ENCODE results near the gene TNS1. TPM values are rescaled to one million over a fixed set of nuclear protein-coding genes. Genes with fewer than 3 reads are reported as not detected.
"Not testable (repeated sequence)": the region's sequence is repeated elsewhere in the genome, so short reads cannot be mapped to it uniquely, and the experiment has no call there.

TNS1 gene
- total RNA-seq, 6 experiments from 2014 or later, result 113 to 139 (median 126) TPM

DNA sequence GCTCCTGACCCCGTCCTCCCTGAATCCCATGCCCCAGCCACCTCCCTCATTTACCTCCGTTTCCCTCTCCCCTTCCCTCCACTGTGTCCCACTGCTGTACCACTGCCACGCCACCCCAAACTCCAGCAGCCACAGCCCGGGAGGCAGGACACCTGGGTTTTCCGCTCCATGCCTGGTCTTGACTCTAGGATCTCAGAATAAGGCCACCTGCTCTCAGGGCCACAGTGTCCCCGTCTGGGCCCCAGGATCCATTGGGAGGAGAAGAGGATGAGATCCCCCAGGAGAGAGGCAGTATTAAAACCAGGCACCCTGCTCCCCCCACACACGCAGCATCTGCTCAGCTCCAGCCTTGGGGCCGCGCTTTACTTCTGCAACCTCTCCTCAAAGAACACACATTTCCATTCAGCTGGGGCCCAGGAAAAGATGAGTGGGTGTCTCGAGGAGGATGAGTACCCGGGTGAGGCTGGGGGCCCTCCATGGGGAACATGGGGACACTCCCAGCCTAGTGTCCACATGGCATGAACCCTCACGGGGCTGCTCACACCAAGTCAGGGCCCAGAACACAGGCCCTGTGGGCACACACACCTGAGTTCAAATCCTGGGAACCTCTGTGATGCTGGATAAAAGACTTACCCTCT is 32.8 kb upstream of the TNS1 start:
- peaks cover 13% of the 10 kb centered on the region for H3K27me3 Mint-ChIP-seq (ENCODE audit: insufficient read depth)
- H3K4me3 Mint-ChIP-seq, result no peak overlapping the region
- DNase-seq, result no peak
- peaks cover 12% of the 10 kb centered on the region for H3K4me1 Mint-ChIP-seq (ENCODE audit: low read depth)
- H3K9me3 Mint-ChIP-seq, result no peaks in the 10 kb centered on the region
- no peak overlapping the region for H3K27ac Mint-ChIP-seq
- TF ChIP-seq, protein P1, sequence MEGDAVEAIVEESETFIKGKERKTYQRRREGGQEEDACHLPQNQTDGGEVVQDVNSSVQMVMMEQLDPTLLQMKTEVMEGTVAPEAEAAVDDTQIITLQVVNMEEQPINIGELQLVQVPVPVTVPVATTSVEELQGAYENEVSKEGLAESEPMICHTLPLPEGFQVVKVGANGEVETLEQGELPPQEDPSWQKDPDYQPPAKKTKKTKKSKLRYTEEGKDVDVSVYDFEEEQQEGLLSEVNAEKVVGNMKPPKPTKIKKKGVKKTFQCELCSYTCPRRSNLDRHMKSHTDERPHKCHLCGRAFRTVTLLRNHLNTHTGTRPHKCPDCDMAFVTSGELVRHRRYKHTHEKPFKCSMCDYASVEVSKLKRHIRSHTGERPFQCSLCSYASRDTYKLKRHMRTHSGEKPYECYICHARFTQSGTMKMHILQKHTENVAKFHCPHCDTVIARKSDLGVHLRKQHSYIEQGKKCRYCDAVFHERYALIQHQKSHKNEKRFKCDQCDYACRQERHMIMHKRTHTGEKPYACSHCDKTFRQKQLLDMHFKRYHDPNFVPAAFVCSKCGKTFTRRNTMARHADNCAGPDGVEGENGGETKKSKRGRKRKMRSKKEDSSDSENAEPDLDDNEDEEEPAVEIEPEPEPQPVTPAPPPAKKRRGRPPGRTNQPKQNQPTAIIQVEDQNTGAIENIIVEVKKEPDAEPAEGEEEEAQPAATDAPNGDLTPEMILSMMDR (IDR thresholded peaks at IDR 0.05), result no peak
- H3K36me3 Mint-ChIP-seq (ENCODE audit: low read depth), result no peaks in the 10 kb centered on the region

DNA sequence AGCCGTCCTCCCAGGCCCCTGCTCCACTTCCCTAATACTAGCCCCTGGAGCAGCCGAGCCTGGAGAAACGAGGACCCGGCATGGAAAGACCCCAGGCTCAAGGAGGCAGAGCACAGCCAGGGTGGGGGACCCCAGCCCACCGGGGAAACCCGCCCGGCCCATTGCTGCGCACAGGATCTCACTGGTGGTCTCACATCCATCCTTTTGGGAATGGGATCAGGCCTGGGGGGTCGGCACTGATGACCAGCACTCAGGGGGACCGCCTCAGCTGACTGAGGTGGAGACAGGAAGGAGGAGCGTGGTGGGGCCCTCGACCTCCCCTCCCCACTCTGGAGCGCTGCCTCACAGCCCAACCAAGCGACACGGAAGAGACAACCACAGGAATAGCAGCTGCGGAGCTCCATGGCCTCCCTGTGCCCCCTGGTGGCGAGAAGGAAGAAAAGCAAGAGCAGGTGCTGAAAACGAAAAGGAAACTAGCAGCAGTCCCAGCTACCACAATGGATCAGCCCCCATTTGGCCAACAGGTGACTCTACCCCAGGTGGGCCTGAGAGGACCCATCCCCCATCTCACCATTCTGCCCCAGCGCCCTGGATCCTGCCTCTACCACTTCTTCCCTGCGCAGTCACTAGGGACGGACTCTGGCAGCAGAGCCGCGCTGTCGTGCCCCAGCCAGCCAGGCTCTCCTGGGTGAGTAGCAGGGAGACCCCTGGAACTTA is 31.9 kb upstream of the TNS1 start:
- peak; percentile 36 for DNase-seq
- peaks cover 12% of the 10 kb centered on the region for H3K4me1 Mint-ChIP-seq (ENCODE audit: low read depth)
- H3K4me3 Mint-ChIP-seq; H3K27ac Mint-ChIP-seq; H3K9me3 Mint-ChIP-seq; H3K36me3 Mint-ChIP-seq (ENCODE audit: low read depth); H3K27me3 Mint-ChIP-seq (ENCODE audit: insufficient read depth): not testable (repeated sequence)
- TF ChIP-seq, protein P1 (IDR thresholded peaks at IDR 0.05), result peak; percentile 83

DNA sequence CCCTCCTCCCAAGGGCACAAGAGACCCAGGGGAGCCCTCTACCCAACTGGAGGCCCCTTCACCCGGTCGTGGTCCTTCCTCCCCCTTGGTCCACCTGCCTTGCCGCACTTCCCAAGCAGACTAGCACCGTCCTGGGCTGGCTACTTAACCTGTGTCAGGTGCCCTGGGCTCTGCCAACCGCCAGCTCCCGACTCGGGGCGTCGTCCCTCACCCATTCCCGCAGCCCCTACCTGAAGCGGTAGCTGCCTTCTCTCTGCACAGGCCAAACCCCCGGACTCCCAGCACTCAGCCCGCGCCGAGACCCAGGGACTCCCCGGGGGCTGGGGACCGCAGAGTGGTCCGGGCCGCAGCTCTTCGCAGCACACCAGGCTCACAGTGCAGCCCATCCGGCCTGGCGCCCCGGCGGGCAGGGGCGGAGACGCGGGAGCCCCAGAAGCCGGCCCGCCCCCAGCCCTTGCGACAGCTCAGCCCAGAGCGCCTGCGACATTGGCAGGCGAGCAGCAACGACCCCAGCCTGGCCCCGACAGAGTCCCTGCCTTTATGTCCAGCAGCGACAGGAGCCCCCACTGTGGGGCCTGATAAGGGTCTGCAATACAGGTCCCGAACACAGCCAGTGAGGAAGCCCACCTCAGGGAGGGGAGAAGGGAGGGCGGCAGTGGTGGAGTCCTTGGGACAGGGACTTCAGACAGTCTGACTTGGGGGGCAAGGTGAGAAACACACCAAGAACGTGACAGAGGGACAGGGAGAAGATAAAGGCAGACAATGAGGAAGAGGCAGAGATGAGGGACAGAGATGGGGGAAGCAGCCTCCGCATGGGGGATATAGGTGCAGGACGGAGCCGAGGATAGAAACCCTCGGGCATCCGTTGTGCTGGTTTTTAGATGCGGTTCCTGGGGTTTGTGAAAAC is 31.0 kb upstream of the TNS1 start:
- H3K4me3 Mint-ChIP-seq, result no peak overlapping the region

DNA sequence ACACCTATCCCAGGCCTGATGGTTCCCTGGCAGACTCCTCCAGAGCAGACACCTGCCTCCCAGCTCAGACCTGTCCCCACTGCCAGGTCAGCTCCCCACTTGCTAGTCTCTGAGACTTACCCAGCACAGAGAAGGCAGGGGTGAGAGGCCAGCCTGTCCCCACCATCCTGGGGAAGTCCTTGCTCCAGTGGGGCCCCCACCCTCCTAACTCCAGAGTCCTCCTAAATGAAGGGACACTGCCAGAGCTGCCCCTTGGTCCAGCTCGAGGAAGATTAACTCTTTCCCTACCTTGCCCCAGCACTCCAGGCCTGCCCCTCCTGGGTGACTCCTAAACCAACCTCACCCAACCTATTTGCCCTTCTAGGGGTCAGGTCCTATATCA is 30.4 kb upstream of the TNS1 start:
- no peak overlapping the region for H3K4me3 Mint-ChIP-seq
- H3K27ac Mint-ChIP-seq, result no peak overlapping the region
- no peaks in the 10 kb centered on the region for H3K36me3 Mint-ChIP-seq (ENCODE audit: low read depth)
- H3K27me3 Mint-ChIP-seq (ENCODE audit: insufficient read depth), result peaks cover 3% of the 10 kb centered on the region
- DNase-seq, result no peak
- H3K9me3 Mint-ChIP-seq, result no peaks in the 10 kb centered on the region
- TF ChIP-seq, protein P1 (IDR thresholded peaks at IDR 0.05), result no peak
- H3K4me1 Mint-ChIP-seq (ENCODE audit: low read depth), result no peaks in the 10 kb centered on the region

More for the DNA sequence above, 31.0 kb upstream of the TNS1 start:
- H3K4me1 Mint-ChIP-seq (ENCODE audit: low read depth), result peaks cover 4% of the 10 kb centered on the region
- DNase-seq, result no peak
- H3K9me3 Mint-ChIP-seq, result no peaks in the 10 kb centered on the region
- H3K27me3 Mint-ChIP-seq (ENCODE audit: insufficient read depth), result peaks cover 2% of the 10 kb centered on the region; the same call in 1 of the 2 replicates
- no peak overlapping the region for H3K27ac Mint-ChIP-seq
- H3K36me3 Mint-ChIP-seq (ENCODE audit: low read depth), result no peaks in the 10 kb centered on the region
- TF ChIP-seq, protein P1 (IDR thresholded peaks at IDR 0.05), result no peak

DNA sequence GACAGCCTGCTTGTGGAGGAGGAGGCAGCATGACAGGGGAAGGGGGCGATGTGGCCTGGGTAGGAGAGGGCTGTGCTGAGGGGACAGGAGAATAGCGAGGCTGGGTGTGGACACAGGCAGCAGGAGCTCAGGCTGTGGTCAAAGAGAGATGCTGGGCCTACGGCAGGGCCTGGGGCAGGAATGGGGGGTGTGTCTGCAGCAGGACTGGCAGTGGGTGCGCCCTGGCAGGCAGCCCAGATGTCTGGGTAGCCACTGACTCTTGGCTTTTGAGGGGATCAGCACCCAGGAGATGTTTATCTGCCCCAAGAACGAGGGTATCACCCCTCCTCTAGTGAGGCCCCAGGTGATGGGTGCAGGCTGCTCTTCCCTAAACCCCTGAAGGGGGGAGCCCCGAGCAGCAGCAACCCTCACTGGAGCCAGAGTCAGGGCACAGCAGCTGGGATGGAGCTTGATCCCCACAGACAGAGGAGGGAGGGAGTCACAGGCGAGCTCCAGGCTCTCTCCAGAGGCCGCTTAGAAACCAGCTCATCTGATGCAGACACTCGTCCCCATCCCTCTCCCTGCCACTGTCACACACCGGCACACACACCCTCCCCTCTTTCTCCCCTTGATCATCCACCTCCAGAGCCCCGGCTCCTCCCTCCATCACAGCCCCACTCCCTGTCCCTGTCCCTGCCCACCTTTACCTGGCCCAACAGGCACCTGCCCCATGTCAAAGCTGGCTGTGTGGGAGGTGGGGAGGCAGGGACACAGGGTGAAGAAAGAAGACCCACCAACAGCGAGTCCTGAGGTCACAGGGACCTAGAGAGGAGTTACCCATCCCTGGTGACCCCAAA is 29.8 kb upstream of the TNS1 start:
- Mint-ChIP-seq H3K27me3 (ENCODE audit: insufficient read depth) (peaks cover 3% of the 10 kb centered on the region), H3K4me3 (no peak overlapping the region), H3K9me3 (no peaks in the 10 kb centered on the region), H3K27ac (no peak overlapping the region), H3K36me3 (ENCODE audit: low read depth) (no peaks in the 10 kb centered on the region), H3K4me1 (ENCODE audit: low read depth) (no peaks in the 10 kb centered on the region)
- TF ChIP-seq, protein P1 (IDR thresholded peaks at IDR 0.05), result no peak
- DNase-seq, result no peak

Data from HFFc6 (cell line).